ENCODE measurements around the gene OR10H1.

DNA sequence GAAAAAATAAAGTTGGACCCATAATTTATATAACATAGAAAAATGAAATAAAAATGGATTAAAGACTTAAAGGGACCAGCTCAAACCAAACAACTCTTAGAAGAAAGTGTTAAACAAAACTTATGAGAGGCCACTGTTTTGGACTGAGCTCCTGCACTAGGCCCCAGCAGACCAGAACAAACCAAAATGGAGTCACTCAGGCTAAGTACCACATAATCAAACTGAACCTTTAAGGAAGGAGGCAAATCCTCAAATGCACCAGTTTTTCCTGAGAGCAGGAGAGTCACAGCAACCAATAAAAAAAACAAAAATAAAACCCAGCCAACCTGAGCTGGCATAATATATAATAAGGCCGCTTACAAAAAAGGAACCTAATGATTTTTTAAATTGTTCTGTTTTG lies 10.3 kb upstream of the OR10H1 start:
- TF ChIP-seq CTCF (tag by site-specific recombination; IDR thresholded peaks at IDR 0.05): no peak
- TF ChIP-seq, protein P1, sequence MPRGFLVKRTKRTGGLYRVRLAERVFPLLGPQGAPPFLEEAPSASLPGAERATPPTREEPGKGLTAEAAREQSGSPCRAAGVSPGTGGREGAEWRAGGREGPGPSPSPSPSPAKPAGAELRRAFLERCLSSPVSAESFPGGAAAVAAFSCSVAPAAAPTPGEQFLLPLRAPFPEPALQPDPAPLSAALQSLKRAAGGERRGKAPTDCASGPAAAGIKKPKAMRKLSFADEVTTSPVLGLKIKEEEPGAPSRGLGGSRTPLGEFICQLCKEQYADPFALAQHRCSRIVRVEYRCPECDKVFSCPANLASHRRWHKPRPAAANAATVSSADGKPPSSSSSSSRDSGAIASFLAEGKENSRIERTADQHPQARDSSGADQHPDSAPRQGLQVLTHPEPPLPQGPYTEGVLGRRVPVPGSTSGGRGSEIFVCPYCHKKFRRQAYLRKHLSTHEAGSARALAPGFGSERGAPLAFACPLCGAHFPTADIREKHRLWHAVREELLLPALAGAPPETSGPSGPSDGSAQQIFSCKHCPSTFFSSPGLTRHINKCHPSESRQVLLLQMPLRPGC (tag by site-specific recombination; IDR thresholded peaks at IDR 0.05): no peak
- no peak for TF ChIP-seq ZSCAN30 (tag by site-specific recombination; IDR thresholded peaks at IDR 0.05)
- no peak for TF ChIP-seq TRIM28 (IDR thresholded peaks at IDR 0.05; ENCODE audit: borderline replicate concordance, low read length)
- no peak for TF ChIP-seq ZNF114 (tag by site-specific recombination; IDR thresholded peaks at IDR 0.05)
- TF ChIP-seq ZNF768 (tag by site-specific recombination; IDR thresholded peaks at IDR 0.05): no peak
- no peak for TF ChIP-seq OVOL3 (tag by site-specific recombination; IDR thresholded peaks at IDR 0.05)
- TF ChIP-seq ZNF426 (tag by site-specific recombination; IDR thresholded peaks at IDR 0.05): no peak
- no peak for TF ChIP-seq YY1 (tag by site-specific recombination; IDR thresholded peaks at IDR 0.05)
- TF ChIP-seq SALL2 (tag by site-specific recombination; IDR thresholded peaks at IDR 0.05; ENCODE audit: borderline replicate concordance): no peak
- no peak for TF ChIP-seq ZNF16 (tag by site-specific recombination; IDR thresholded peaks at IDR 0.05; ENCODE audit: low read depth)
- no peak for TF ChIP-seq ZFP3 (tag by site-specific recombination; IDR thresholded peaks at IDR 0.05; ENCODE audit: low read depth)
- TF ChIP-seq ZNF544 (tag by site-specific recombination; IDR thresholded peaks at IDR 0.05): no peak
- no peak for TF ChIP-seq ZNF132 (tag by site-specific recombination; IDR thresholded peaks at IDR 0.05; ENCODE audit: borderline replicate concordance)
